HG02678 (cell line): ENCODE results near the gene PMEPA1.

Experiments
- ATAC-seq: cut with Tn5 transposase; IDR thresholded peaks from one replicate; pipeline ENCODE4 v1.9.1; 2021; ENCODE audit warnings: mild to moderate bottlenecking, moderate library complexity; ENCODE audit not compliant: unreplicated experiment

Gene PMEPA1

GRCh38 chr20:57709823-57710799 lies at the start of gene PMEPA1:
TSS of gene PMEPA1 (minus strand) at chr20:57710015. CDS start at chr20:57709582, 433 bp downstream.
- ATAC-seq = peak; percentile 76

- ATAC-seq = no peak
Measured at GRCh38 chr20:57757767-57758166, 48.0 kb upstream of the PMEPA1 start.

GRCh38 chr20:57756921-57757320 lies 47.1 kb upstream of the PMEPA1 start:
- no peak for ATAC-seq

GRCh38 chr20:57756213-57756612 lies 46.4 kb upstream of the PMEPA1 start:
- no peak for ATAC-seq

- no peak for ATAC-seq
Measured at GRCh38 chr20:57755609-57756008, 45.8 kb upstream of the PMEPA1 start.

- ATAC-seq = no peak
Measured at GRCh38 chr20:57754190-57754589, 44.4 kb upstream of the PMEPA1 start.

- ATAC-seq = no peak
Measured at GRCh38 chr20:57753332-57754164, 43.7 kb upstream of the PMEPA1 start.

- no peak for ATAC-seq
Measured at GRCh38 chr20:57751411-57751810, 41.6 kb upstream of the PMEPA1 start.

GRCh38 chr20:57749869-57750268 lies 40.1 kb upstream of the PMEPA1 start:
- ATAC-seq = no peak

GRCh38 chr20:57749131-57749690 lies 39.4 kb upstream of the PMEPA1 start:
- ATAC-seq = no peak

- ATAC-seq = no peak
Measured at GRCh38 chr20:57748601-57749130, 38.9 kb upstream of the PMEPA1 start.

GRCh38 chr20:57747861-57748481 lies 38.2 kb upstream of the PMEPA1 start:
- ATAC-seq = no peak

- ATAC-seq = no peak
Measured at GRCh38 chr20:57746832-57747404, 37.1 kb upstream of the PMEPA1 start.

GRCh38 chr20:57746201-57746600 lies 36.4 kb upstream of the PMEPA1 start:
- ATAC-seq = no peak

- ATAC-seq = no peak
Measured at GRCh38 chr20:57744206-57744605, 34.4 kb upstream of the PMEPA1 start.

- no peak for ATAC-seq
Measured at GRCh38 chr20:57743450-57744095, 33.8 kb upstream of the PMEPA1 start.

- no peak for ATAC-seq
Measured at GRCh38 chr20:57742507-57743181, 32.8 kb upstream of the PMEPA1 start.

- ATAC-seq = no peak
Measured at GRCh38 chr20:57738484-57738883, 28.7 kb upstream of the PMEPA1 start.

GRCh38 chr20:57738053-57738452 lies 28.2 kb upstream of the PMEPA1 start:
- no peak for ATAC-seq
